Upper lobe of right lung (tissue), 1 donor: ENCODE results near the gene CST7. TPM values are rescaled to one million over a fixed set of nuclear protein-coding genes. Genes with fewer than 3 reads are reported as not detected.

ENCODE experiments used
- ATAC-seq: fragments of 200-7000 bp; cut with Tn5 transposase; one replicate; pipeline ENCODE4 v1.9.1; 2020; ENCODE audit warnings: mild to moderate bottlenecking, moderate library complexity
- DNase-seq: peaks from one replicate; pipeline ENCODE4 v3.0.0-alpha.2; 2020
- H3K27ac ChIP-seq: fragments of 200-600 bp; one replicate; pipeline ENCODE4 v1.8.0; 2022
- H3K27me3 ChIP-seq: fragments of 200-600 bp; one replicate; pipeline ENCODE4 v1.8.0; 2022; ENCODE audit warnings: mild to moderate bottlenecking
- H3K36me3 ChIP-seq: fragments of 200-600 bp; one replicate; pipeline ENCODE4 v1.8.0; 2022
- H3K4me1 ChIP-seq: fragments of 200-600 bp; one replicate; pipeline ENCODE4 v1.8.0; 2022
- H3K4me3 ChIP-seq: fragments of 200-600 bp; one replicate; pipeline ENCODE4 v1.8.0; 2022; ENCODE audit warnings: mild to moderate bottlenecking
- H3K9me3 ChIP-seq: fragments of 200-600 bp; one replicate; pipeline ENCODE4 v1.8.0; 2022
- CTCF ChIP-seq: fragments of 200-600 bp; IDR thresholded peaks from one replicate; pipeline ENCODE4 v1.8.0; 2022; ENCODE audit warnings: antibody characterized with exemption
- intact Hi-C: fragments of 100-400 bp; cut with DNase I; formaldehyde crosslinking; loops from one replicate; pipeline ENCODE4 v1.11.0; 2022
- total RNA-seq: library from RNA; stranded (reverse); fragmentation: NEBNext Ultra II Directional; extraction: Animal tissue kit (Norgen Biotek cat#: 25700); gene quantifications from one replicate; pipeline ENCODE4 v1.2.1, GENCODE V29; 2021
- donor health status: DM: no; HTN: yes; CAD: no; lungs with severe emphysema.

CST7 gene
- total RNA-seq, 1 donor from 2014 or later: 9.6 TPM

GRCh38 chr20:24971376-24972101 lies 22.5 kb downstream of the CST7 start:
- DNase-seq: no peak
- Histone ChIP-seq H3K4me1 (no peaks in the 10 kb centered on the region), H3K27ac (no peak overlapping the region), H3K27me3 (no peaks in the 10 kb centered on the region), H3K36me3 (peaks cover 60% of the 10 kb centered on the region), H3K4me3 (no peak overlapping the region), H3K9me3 (no peaks in the 10 kb centered on the region)
- no peak for TF ChIP-seq CTCF
- ATAC-seq: no peak
- intact Hi-C loops: no loop called here

- H3K4me3 ChIP-seq: no peak overlapping the region
- intact Hi-C loops: no loop called here
- DNase-seq (no peak), ATAC-seq (no peak)
- no peaks in the 10 kb centered on the region for H3K9me3 ChIP-seq
- peaks cover 65% of the 10 kb centered on the region for H3K36me3 ChIP-seq
- no peaks in the 10 kb centered on the region for H3K4me1 ChIP-seq
- no peak for TF ChIP-seq CTCF
- no peaks in the 10 kb centered on the region for H3K27me3 ChIP-seq
- no peak overlapping the region for H3K27ac ChIP-seq
These were observed 23.3 kb downstream of the CST7 start for GRCh38 chr20:24972341-24972740.

- intact Hi-C loops: no loop called here
- DNase-seq: no peak
These were observed 28.3 kb downstream of the CST7 start for GRCh38 chr20:24977336-24977735.

GRCh38 chr20:24977797-24978196 lies 28.7 kb downstream of the CST7 start:
- Histone ChIP-seq H3K36me3 (peaks cover 49% of the 10 kb centered on the region), H3K9me3 (no peaks in the 10 kb centered on the region), H3K4me1 (no peaks in the 10 kb centered on the region), H3K4me3 (no peak overlapping the region), H3K27ac (no peak overlapping the region), H3K27me3 (no peaks in the 10 kb centered on the region)
- no peak for TF ChIP-seq CTCF
- ATAC-seq (no peak), DNase-seq (no peak)
- intact Hi-C loops: no loop called here

More at GRCh38 chr20:24977336-24977735, 28.3 kb downstream of the CST7 start:
- Histone ChIP-seq H3K27ac (no peak overlapping the region), H3K4me3 (no peak overlapping the region), H3K36me3 (peaks cover 54% of the 10 kb centered on the region), H3K9me3 (no peaks in the 10 kb centered on the region), H3K4me1 (no peaks in the 10 kb centered on the region), H3K27me3 (no peaks in the 10 kb centered on the region)
- no peak for ATAC-seq
- TF ChIP-seq CTCF: no peak

- no peak for TF ChIP-seq CTCF
- Histone ChIP-seq H3K27me3 (no peaks in the 10 kb centered on the region), H3K27ac (no peak overlapping the region), H3K4me1 (no peaks in the 10 kb centered on the region), H3K4me3 (no peak overlapping the region), H3K36me3 (peaks cover 42% of the 10 kb centered on the region), H3K9me3 (no peaks in the 10 kb centered on the region)
- ATAC-seq (no peak), DNase-seq (no peak)
- intact Hi-C loops: no loop called here
These were observed 29.4 kb downstream of the CST7 start for GRCh38 chr20:24978513-24978912.
